Activated T-helper 1 cell treated with anti-CD3 and anti-CD28 coated beads, Interleukin-2, amount 50 U/mL, for 16 hours (primary cell): Measurements from ENCODE around the gene ALOX5AP.

Experiments
- DNase-seq, 2 donors: peaks; one replicate each; pipeline ENCODE4 v3.0.0-alpha.2; 2020; ENCODE audit warnings: low read depth in 1 of 2, low spot score in 1 of 2

ALOX5AP gene

GRCh38 chr13:30735025-30735871, at the start of gene ALOX5AP:
TSS of gene ALOX5AP (plus strand) at chr13:30735543. CDS start at chr13:30735606, 63 bp downstream.
- DNase-seq = no peak

- DNase-seq = no peak
Measured at GRCh38 chr13:30685987-30686386, 49.4 kb upstream of the ALOX5AP start.

GRCh38 chr13:30687601-30688000, 47.7 kb upstream of the ALOX5AP start:
- DNase-seq = no peak

GRCh38 chr13:30689752-30690151, 45.6 kb upstream of the ALOX5AP start:
- no peak for DNase-seq

GRCh38 chr13:30690282-30691188, 44.8 kb upstream of the ALOX5AP start:
- DNase-seq = no peak

GRCh38 chr13:30692113-30692512, 43.2 kb upstream of the ALOX5AP start:
- DNase-seq = no peak

GRCh38 chr13:30696278-30697176, 38.8 kb upstream of the ALOX5AP start:
- no peak for DNase-seq

- DNase-seq = no peak
Measured at GRCh38 chr13:30697177-30697953, 38.0 kb upstream of the ALOX5AP start.

- no peak for DNase-seq
Measured at GRCh38 chr13:30697996-30698401, 37.3 kb upstream of the ALOX5AP start.

- no peak for DNase-seq
Measured at GRCh38 chr13:30698488-30699005, 36.8 kb upstream of the ALOX5AP start.

- DNase-seq = no peak
Measured at GRCh38 chr13:30700364-30700763, 35.0 kb upstream of the ALOX5AP start.

- DNase-seq = no peak
Measured at GRCh38 chr13:30702006-30702405, 33.3 kb upstream of the ALOX5AP start.

GRCh38 chr13:30704596-30704995, 30.7 kb upstream of the ALOX5AP start:
- no peak for DNase-seq

GRCh38 chr13:30705680-30706079, 29.7 kb upstream of the ALOX5AP start:
- no peak for DNase-seq

GRCh38 chr13:30708541-30708940, 26.8 kb upstream of the ALOX5AP start:
- no peak for DNase-seq

GRCh38 chr13:30710442-30710841, 24.9 kb upstream of the ALOX5AP start:
- no peak for DNase-seq

- DNase-seq = no peak
Measured at GRCh38 chr13:30711375-30711774, 24.0 kb upstream of the ALOX5AP start.

- DNase-seq = no peak
Measured at GRCh38 chr13:30711837-30712236, 23.5 kb upstream of the ALOX5AP start.

GRCh38 chr13:30712536-30713532, 22.5 kb upstream of the ALOX5AP start:
- no peak for DNase-seq
